HepG2 (cell line): ENCODE results near the gene TMEM38B.
"Not testable (repeated sequence)": the region's sequence is repeated elsewhere in the genome, so short reads cannot be mapped to it uniquely, and the experiment has no call there.

Experiments used
- IKZF1 ChIP-seq: fragments of 450-650 bp; IDR thresholded peaks from 2 replicates; pipeline ENCODE4 v1.7.1; 2016
- SIN3A ChIP-seq: IDR thresholded peaks from 2 replicates; pipeline ENCODE4 v1.6.1; 2011; ENCODE audit warnings: low read depth, mild to moderate bottlenecking, control low read depth, low read length, borderline replicate concordance
- TF ChIP-seq, protein P1 (sequence below): sonication (generic); formaldehyde crosslinking; IDR thresholded peaks from 2 replicates; pipeline ENCODE4 v1.8.1; 2023; ENCODE audit warnings: missing genetic modification reagents, mild to moderate bottlenecking, borderline replicate concordance
- TF ChIP-seq, protein P2 (sequence below): sonication (generic); formaldehyde crosslinking; IDR thresholded peaks from 2 replicates; pipeline ENCODE4 v1.4.0; 2020; ENCODE audit warnings: missing genetic modification reagents

DNA sequence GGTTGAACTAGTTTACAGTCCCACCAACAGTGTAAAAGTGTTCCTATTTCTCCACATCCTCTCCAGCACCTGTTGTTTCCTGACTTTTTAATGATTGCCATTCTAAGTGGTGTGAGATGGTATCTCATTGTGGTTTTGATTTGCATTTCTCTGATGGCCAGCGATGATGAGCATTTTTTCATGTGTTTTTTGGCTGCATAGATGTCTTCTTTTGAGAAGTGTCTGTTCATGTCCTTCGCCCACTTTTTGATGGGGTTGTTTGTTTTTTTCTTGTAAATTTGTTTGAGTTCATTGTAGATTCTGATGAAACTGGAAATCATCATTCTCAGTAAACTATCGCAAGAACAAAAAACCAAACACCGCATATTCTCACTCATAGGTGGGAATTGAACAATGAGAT lies 9.3 kb downstream of the TMEM38B start:
- not testable (repeated sequence) for TF ChIP-seq SIN3A, IKZF1
- TF ChIP-seq, protein P1, sequence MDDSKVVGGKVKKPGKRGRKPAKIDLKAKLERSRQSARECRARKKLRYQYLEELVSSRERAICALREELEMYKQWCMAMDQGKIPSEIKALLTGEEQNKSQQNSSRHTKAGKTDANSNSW = not testable (repeated sequence)
- TF ChIP-seq, protein P2, sequence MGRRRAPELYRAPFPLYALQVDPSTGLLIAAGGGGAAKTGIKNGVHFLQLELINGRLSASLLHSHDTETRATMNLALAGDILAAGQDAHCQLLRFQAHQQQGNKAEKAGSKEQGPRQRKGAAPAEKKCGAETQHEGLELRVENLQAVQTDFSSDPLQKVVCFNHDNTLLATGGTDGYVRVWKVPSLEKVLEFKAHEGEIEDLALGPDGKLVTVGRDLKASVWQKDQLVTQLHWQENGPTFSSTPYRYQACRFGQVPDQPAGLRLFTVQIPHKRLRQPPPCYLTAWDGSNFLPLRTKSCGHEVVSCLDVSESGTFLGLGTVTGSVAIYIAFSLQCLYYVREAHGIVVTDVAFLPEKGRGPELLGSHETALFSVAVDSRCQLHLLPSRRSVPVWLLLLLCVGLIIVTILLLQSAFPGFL (CRISPR knock-in tag) = not testable (repeated sequence)
